ENCODE measurements around the gene ASMTL. TPM values are rescaled to one million over a fixed set of nuclear protein-coding genes. Genes with fewer than 3 reads are reported as not detected.
"Not testable (repeated sequence)": the region's sequence is repeated elsewhere in the genome, so short reads cannot be mapped to it uniquely, and the experiment has no call there.

The ASMTL gene
- total and polyA plus RNA-seq, 2 of the 13 experiments (the other 11 are each of a cell fraction or from before 2014, with no cell fraction given) = 5.6 to 16.3 TPM

GRCh38 chrX:1446984-1447968 is 5.4 kb downstream of the ASMTL start:
- ATAC-seq; H3K9me3 ChIP-seq (ENCODE audit: low read length); H3K27ac ChIP-seq (ENCODE audit: extremely low read length, insufficient read depth, low read length); H3K36me3 ChIP-seq (replicated peaks in 1 of 2; ENCODE audit: control insufficient read depth in 1 of 2, insufficient read depth in 2 of 2, low read length in 2 of 2); H4K20me1 ChIP-seq (ENCODE audit: insufficient read depth, low read length); DNase-seq (ENCODE audit: low spot score); H3K4me3 ChIP-seq (replicated peaks in 1 of 3; ENCODE audit: insufficient read depth in 1 of 3, low read depth in 2 of 3, low read length in 3 of 3); intact Hi-C loops (cut with micrococcal nuclease; ENCODE audit: unreplicated experiment); FAIRE-seq; CTCF ChIA-PET (ENCODE audit: low intra/inter-chr PET ratio, low total read pairs); in situ Hi-C loops (cut with HindIII; ENCODE audit: extremely low pct_ligation_motif_present, low pct_unique_long_range_greater_than_20kb); H3K4me2 ChIP-seq (ENCODE audit: low read depth, low read length); POLR2A ChIA-PET; BruUV-seq (replicated peaks); H2AFZ ChIP-seq (ENCODE audit: low read length); H3K9ac ChIP-seq (ENCODE audit: insufficient read depth, low read depth, low read length); H3K27me3 ChIP-seq (ENCODE audit: control insufficient read depth in 1 of 2, insufficient read depth in 2 of 2, low read length in 2 of 2): not testable (repeated sequence)
- Histone ChIP-seq H3K79me2 (ENCODE audit: insufficient read depth, low read length) (peaks cover 11% of the 10 kb centered on the region), H3K4me1 (ENCODE audit: insufficient read depth, low read length) (peaks cover 12% of the 10 kb centered on the region)
- WGBS (ENCODE audit: low lambda C conversion rate) = 93% methylated on average over 13 of the region's 13 CpGs
- 0 out of 2 replicates have a peak, but pooled peaks have one; percentile 39 for TF ChIP-seq ZNF776 (CRISPR knock-in tag; IDR thresholded peaks at IDR 0.05)

GRCh38 chrX:1444561-1445500 is 7.9 kb downstream of the ASMTL start:
- no peak for FAIRE-seq
- no peak for DNase-seq (ENCODE audit: low spot score)
- CTCF ChIA-PET (ENCODE audit: low intra/inter-chr PET ratio, low total read pairs) = no interaction called here

More at GRCh38 chrX:1444561-1445500, 7.9 kb downstream of the ASMTL start:
- no peak overlapping the region for H3K4me3 ChIP-seq (replicated peaks in 1 of 3; ENCODE audit: insufficient read depth in 1 of 3, low read depth in 2 of 3, low read length in 3 of 3)
- ATAC-seq = no peak
- no peaks in the 10 kb centered on the region for H3K9me3 ChIP-seq (ENCODE audit: low read length)
- in situ Hi-C loops (cut with HindIII; ENCODE audit: extremely low pct_ligation_motif_present, low pct_unique_long_range_greater_than_20kb) (no loop called here), intact Hi-C loops (cut with micrococcal nuclease; ENCODE audit: unreplicated experiment) (no loop called here)
- no peak for TF ChIP-seq MIXL1 (CRISPR knock-in tag; IDR thresholded peaks at IDR 0.05)
- TF ChIP-seq KLF12 (CRISPR knock-in tag; IDR thresholded peaks at IDR 0.05; ENCODE audit: borderline replicate concordance) = no peak
- no peak for TF ChIP-seq CENPT (CRISPR knock-in tag; IDR thresholded peaks at IDR 0.05; ENCODE audit: low read depth)
- no peak for TF ChIP-seq ZNF558 (CRISPR knock-in tag; IDR thresholded peaks at IDR 0.05; ENCODE audit: borderline replicate concordance)
- no peak for TF ChIP-seq FOXA1 (IDR thresholded peaks at IDR 0.05)
- TF ChIP-seq FOXA1 (CRISPR knock-in tag; IDR thresholded peaks at IDR 0.05) = no peak
- TF ChIP-seq SOX6 (IDR thresholded peaks at IDR 0.05) = no peak
- TF ChIP-seq SOX6 (CRISPR knock-in tag; IDR thresholded peaks at IDR 0.05) = no peak
- no peak for TF ChIP-seq HMG20B (CRISPR knock-in tag; conservative IDR thresholded peaks at IDR 0.05)
- 96% methylated on average over 19 of the region's 19 CpGs for WGBS (ENCODE audit: low lambda C conversion rate)
- no peaks in the 10 kb centered on the region for H3K27me3 ChIP-seq (ENCODE audit: control insufficient read depth in 1 of 2, insufficient read depth in 2 of 2, low read length in 2 of 2)
- no peak overlapping the region for H2AFZ ChIP-seq (ENCODE audit: low read length)
- H3K27ac ChIP-seq (ENCODE audit: extremely low read length, insufficient read depth, low read length) = no peak overlapping the region
- H3K36me3 ChIP-seq (replicated peaks in 1 of 2; ENCODE audit: control insufficient read depth in 1 of 2, insufficient read depth in 2 of 2, low read length in 2 of 2) = peaks cover 0 to 6% of the 10 kb centered on the region in 2 experiments; a peak in 2 of 5 replicates
- H3K4me2 ChIP-seq (ENCODE audit: low read depth, low read length) = no peak overlapping the region
- H3K4me1 ChIP-seq (ENCODE audit: insufficient read depth, low read length) = no peaks in the 10 kb centered on the region
- BruUV-seq (replicated peaks) = no TSS peak
- H3K79me2 ChIP-seq (ENCODE audit: insufficient read depth, low read length) = peaks cover 4% of the 10 kb centered on the region
- no peaks in the 10 kb centered on the region for H4K20me1 ChIP-seq (ENCODE audit: insufficient read depth, low read length)
- POLR2A ChIA-PET = no interaction called here
- no peak overlapping the region for H3K9ac ChIP-seq (ENCODE audit: insufficient read depth, low read depth, low read length)
